Measurements from ENCODE around the gene CNKSR3.
"Not testable (repeated sequence)": the region's sequence is repeated elsewhere in the genome, so short reads cannot be mapped to it uniquely, and the experiment has no call there.

Gene CNKSR3

GRCh38 chr6:154528310-154528915, 17.9 kb upstream of the CNKSR3 start:
- DNase-seq (ENCODE audit: low read depth): no peak

- no peak for DNase-seq (ENCODE audit: low read depth)
Measured at GRCh38 chr6:154526996-154527395, 16.5 kb upstream of the CNKSR3 start.

- DNase-seq (ENCODE audit: low read depth): no peak
Measured at GRCh38 chr6:154522576-154522975, 12.1 kb upstream of the CNKSR3 start.

- DNase-seq (ENCODE audit: low read depth): no peak
Measured at GRCh38 chr6:154521412-154521811, 10.9 kb upstream of the CNKSR3 start.

- DNase-seq (ENCODE audit: low read depth): no peak
Measured at GRCh38 chr6:154520280-154520679, 9.8 kb upstream of the CNKSR3 start.

GRCh38 chr6:154518396-154518795, 7.9 kb upstream of the CNKSR3 start:
- no peak for DNase-seq (ENCODE audit: low read depth)

GRCh38 chr6:154516276-154516675, 5.8 kb upstream of the CNKSR3 start:
- no peak for DNase-seq (ENCODE audit: low read depth)

GRCh38 chr6:154515826-154516225, 5.3 kb upstream of the CNKSR3 start:
- peak; percentile 20 for DNase-seq (ENCODE audit: low read depth)

- DNase-seq (ENCODE audit: low read depth): not testable (repeated sequence)
Measured at GRCh38 chr6:154515076-154515475, 4.6 kb upstream of the CNKSR3 start.

GRCh38 chr6:154514481-154514880, 4.0 kb upstream of the CNKSR3 start:
- no peak for DNase-seq (ENCODE audit: low read depth)

GRCh38 chr6:154513601-154514320, 3.3 kb upstream of the CNKSR3 start:
- DNase-seq (ENCODE audit: low read depth): no peak

GRCh38 chr6:154512201-154512600, 1.7 kb upstream of the CNKSR3 start:
- DNase-seq (ENCODE audit: low read depth): no peak

- DNase-seq (ENCODE audit: low read depth): no peak
Measured at GRCh38 chr6:154511791-154512190, 1.3 kb upstream of the CNKSR3 start.

GRCh38 chr6:154509421-154510143, 903 bp downstream of the CNKSR3 start:
- no peak for DNase-seq (ENCODE audit: low read depth)

GRCh38 chr6:154508573-154509375, 1.7 kb downstream of the CNKSR3 start:
- DNase-seq (ENCODE audit: low read depth): no peak

GRCh38 chr6:154506991-154507898, 3.2 kb downstream of the CNKSR3 start:
- no peak for DNase-seq (ENCODE audit: low read depth)

- no peak for DNase-seq (ENCODE audit: low read depth)
Measured at GRCh38 chr6:154506582-154506981, 3.9 kb downstream of the CNKSR3 start.

GRCh38 chr6:154506108-154506507, 4.4 kb downstream of the CNKSR3 start:
- no peak for DNase-seq (ENCODE audit: low read depth)

- DNase-seq (ENCODE audit: low read depth): no peak
Measured at GRCh38 chr6:154504865-154505449, 5.5 kb downstream of the CNKSR3 start.

- no peak for DNase-seq (ENCODE audit: low read depth)
Measured at GRCh38 chr6:154504102-154504501, 6.4 kb downstream of the CNKSR3 start.

GRCh38 chr6:154503658-154504057, 6.8 kb downstream of the CNKSR3 start:
- DNase-seq (ENCODE audit: low read depth): no peak

All from stromal cell of bone marrow (primary cell).